B cell (primary cell): Measurements from ENCODE around the gene MRPL1. TPM values are rescaled to one million over a fixed set of nuclear protein-coding genes. Genes with fewer than 3 reads are reported as not detected.

Experiments
- ATAC-seq: fragments of 200-7000 bp; cut with Tn5 transposase; one replicate; pipeline ENCODE4 v1.10.0; 2021; ENCODE audit warnings: low read depth, mild to moderate bottlenecking, moderate number of reproducible peaks, moderate library complexity
- CTCF ChIA-PET: fragments of 350-600 bp; sonication (Branson Sonifier 250); formaldehyde crosslinking; loops from one replicate; lab custom pipeline; 2021; ENCODE audit warnings: antibody characterized with exemption, inconsistent platforms; lab: Charles Lee
- POLR2A ChIA-PET: fragments of 350-600 bp; sonication (Branson Sonifier 250); formaldehyde crosslinking; loops from one replicate; lab custom pipeline; 2021; ENCODE audit warnings: antibody characterized with exemption; lab: Charles Lee
- DNase-seq: peaks from one replicate; pipeline ENCODE4 v3.0.0; 2013
- H2AFZ ChIP-seq: 2 replicates; pipeline ENCODE4 v1.6.1; 2012; ENCODE audit warnings: mild to moderate bottlenecking, low read depth, low read length; ENCODE audit not compliant: insufficient read depth, poor library complexity, severe bottlenecking
- H3K27ac ChIP-seq, 2 donors: 1 replicate in 1 of 2; 2 replicates in 1 of 2; pipeline ENCODE4 v1.5.1; 2012 to 2013; ENCODE audit warnings: low read length in 2 of 2, mild to moderate bottlenecking in 2 of 2, moderate library complexity in 1 of 2
- H3K27me3 ChIP-seq, 4 experiments: fragments of 200-600 bp in 1 of 4; sonication (generic) in 1 of 4; replicated peaks in 1 of 4; 1 replicate in 2 of 4; 2 replicates in 2 of 4; pipeline versions ENCODE4 v1.6.1 to v1.7.0; 2013 to 2016; ENCODE audit warnings: low read length in 3 of 4, mild to moderate bottlenecking in 2 of 4, mixed read lengths in 1 of 4, moderate library complexity in 1 of 4; ENCODE audit not compliant: insufficient read depth in 4 of 4, control insufficient read depth in 3 of 4; ENCODE audit errors: control extremely low read depth in 1 of 4
- H3K36me3 ChIP-seq, 2 experiments: replicated peaks in 1 of 2; 1 replicate in 1 of 2; 2 replicates in 1 of 2; pipeline versions ENCODE4 v1.6.1 to v1.7.1; 2013; ENCODE audit warnings: low read length in 1 of 2; ENCODE audit not compliant: insufficient read depth in 2 of 2, control insufficient read depth in 1 of 2; ENCODE audit errors: control extremely low read depth in 1 of 2, extremely low read depth in 1 of 2
- H3K4me1 ChIP-seq, 2 donors: fragments of 200-600 bp in 1 of 2; sonication (generic) in 1 of 2; 1 replicate in 1 of 2; 2 replicates in 1 of 2; pipeline versions ENCODE4 v1.5.1 to v1.6.1; 2013 to 2017; ENCODE audit warnings: low read length in 2 of 2; ENCODE audit not compliant: control insufficient read depth in 2 of 2, insufficient read depth in 2 of 2
- H3K4me2 ChIP-seq: replicated peaks from 2 replicates; pipeline ENCODE3; 2012; ENCODE audit warnings: mild to moderate bottlenecking, low read depth, low read length; ENCODE audit not compliant: poor library complexity, severe bottlenecking
- H3K4me3 ChIP-seq, 5 experiments: fragments of 200-600 bp in 1 of 5; sonication (generic) in 1 of 5; 1 replicate in 3 of 5; 2 replicates in 2 of 5; pipeline versions ENCODE4 v1.5.1 to v1.7.0; 2011 to 2016; ENCODE audit warnings: low read length in 4 of 5, mild to moderate bottlenecking in 4 of 5, low read depth in 2 of 5, control low read depth in 1 of 5, moderate library complexity in 1 of 5; ENCODE audit not compliant: insufficient read depth in 1 of 5; ENCODE audit errors: control extremely low read depth in 1 of 5, extremely low read depth in 1 of 5
- H3K79me2 ChIP-seq: fragments of 200-600 bp; sonication (generic); one replicate; pipeline ENCODE4 v1.6.0; 2016; ENCODE audit warnings: low read length; ENCODE audit not compliant: control insufficient read depth, insufficient read depth
- H3K9ac ChIP-seq: fragments of 200-600 bp; sonication (generic); 2 replicates; pipeline ENCODE4 v1.6.1; 2017; ENCODE audit warnings: mild to moderate bottlenecking, low read length, moderate library complexity
- H3K9me3 ChIP-seq, 3 donors: one replicate each; pipeline versions ENCODE4 v1.6.1 to v1.7.1; 2013; ENCODE audit warnings: low read length in 2 of 3; ENCODE audit not compliant: control insufficient read depth in 2 of 3, insufficient read depth in 1 of 3; ENCODE audit errors: control extremely low read depth in 1 of 3
- H4K20me1 ChIP-seq: 2 replicates; pipeline ENCODE4 v1.6.0; 2012; ENCODE audit warnings: mild to moderate bottlenecking, low read length; ENCODE audit not compliant: insufficient read depth, control insufficient read depth, poor library complexity, severe bottlenecking
- H3K27ac Mint-ChIP-seq: one replicate; pipeline ENCODE4 v1.8.0; 2021; ENCODE audit warnings: mixed read lengths
- H3K27me3 Mint-ChIP-seq: one replicate; pipeline ENCODE4 v1.8.0; 2021; ENCODE audit warnings: mixed read lengths
- H3K4me1 Mint-ChIP-seq: one replicate; pipeline ENCODE4 v1.8.0; 2021; ENCODE audit warnings: mixed read lengths
- H3K4me3 Mint-ChIP-seq: one replicate; pipeline ENCODE4 v1.8.0; 2021; ENCODE audit warnings: mixed read lengths
- H3K9me3 Mint-ChIP-seq: one replicate; pipeline ENCODE4 v1.8.0; 2022; ENCODE audit warnings: mixed read lengths; ENCODE audit not compliant: insufficient read depth
- CTCF ChIP-seq: fragments of 200-600 bp; IDR thresholded peaks from one replicate; pipeline ENCODE4 v1.8.0; 2022; ENCODE audit warnings: antibody characterized with exemption, mild to moderate bottlenecking
- EZH2 ChIP-seq: IDR thresholded peaks from 2 replicates; pipeline ENCODE4 v1.6.1; 2012; ENCODE audit warnings: borderline replicate concordance, low read depth, mild to moderate bottlenecking, moderate library complexity, low read length; ENCODE audit not compliant: insufficient read depth, poor library complexity, severe bottlenecking
- WGBS: methylation state at CpG from one replicate; pipeline ENCODE4 v1.1.5; 2013; ENCODE audit warnings: missing lambda C conversion rate; ENCODE audit not compliant: insufficient coverage; 5-methylcytosine and 5-hydroxymethylcytosine counted together
- intact Hi-C: fragments of 100-400 bp; cut with micrococcal nuclease; formaldehyde crosslinking; loops from one replicate; pipeline ENCODE4 v1.10.0; 2022
- polyA plus RNA-seq: library from polyadenylated mRNA; depleted of rRNA; stranded (reverse); fragments of >200 nt; gene quantifications from 2 replicates; pipeline ENCODE4 v1.2.3, GENCODE V29; 2012
- total RNA-seq, 2 donors: library from RNA; stranded (reverse); fragments of 120-200 nt in 1 of 2; gene quantifications; 1 replicate in 1 of 2; 2 replicates in 1 of 2; pipeline versions ENCODE4 v1.2.3 to v1.2.4, GENCODE V29; 2013 to 2022

MRPL1 gene
- total and polyA plus RNA-seq, 2 donors (not counting 1 experiment from before 2014, with no cell fraction given), result 22.3 to 23.3 TPM

GRCh38 chr4:77899607-77900006, 37.0 kb downstream of the MRPL1 start:
- H3K36me3 ChIP-seq, result peaks cover 0 to 10% of the 10 kb centered on the region in 2 experiments
- peaks cover 21% of the 10 kb centered on the region for H3K79me2 ChIP-seq
- no peak overlapping the region for H3K4me3 Mint-ChIP-seq
- H2AFZ ChIP-seq, result no peak overlapping the region
- H4K20me1 ChIP-seq, result no peaks in the 10 kb centered on the region
- TF ChIP-seq CTCF, result no peak
- no peak for TF ChIP-seq EZH2
- POLR2A ChIA-PET, result no interaction called here
- peaks cover 0 to 11% of the 10 kb centered on the region in 2 donors for H3K4me1 ChIP-seq
- H3K27ac Mint-ChIP-seq, result no peak overlapping the region
- intact Hi-C loops, result no loop called here
- peak overlapping the region; percentile 42 for H3K4me2 ChIP-seq
- CTCF ChIA-PET, result no interaction called here
- H3K27me3 ChIP-seq, result no peaks in the 10 kb centered on the region
- ATAC-seq (no peak), DNase-seq (no peak)
- no peaks in the 10 kb centered on the region for H3K9me3 ChIP-seq
- H3K4me1 Mint-ChIP-seq, result peaks cover 18% of the 10 kb centered on the region
- WGBS, result 33% methylated on average over 1 of the region's 1 CpG
- peak overlapping the region in 1 of 2 donors; percentile 8 for H3K27ac ChIP-seq
- no peak overlapping the region for H3K4me3 ChIP-seq
- no peaks in the 10 kb centered on the region for H3K27me3 Mint-ChIP-seq
- H3K9me3 Mint-ChIP-seq, result no peaks in the 10 kb centered on the region
- peak overlapping the region; percentile 10 for H3K9ac ChIP-seq

DNA sequence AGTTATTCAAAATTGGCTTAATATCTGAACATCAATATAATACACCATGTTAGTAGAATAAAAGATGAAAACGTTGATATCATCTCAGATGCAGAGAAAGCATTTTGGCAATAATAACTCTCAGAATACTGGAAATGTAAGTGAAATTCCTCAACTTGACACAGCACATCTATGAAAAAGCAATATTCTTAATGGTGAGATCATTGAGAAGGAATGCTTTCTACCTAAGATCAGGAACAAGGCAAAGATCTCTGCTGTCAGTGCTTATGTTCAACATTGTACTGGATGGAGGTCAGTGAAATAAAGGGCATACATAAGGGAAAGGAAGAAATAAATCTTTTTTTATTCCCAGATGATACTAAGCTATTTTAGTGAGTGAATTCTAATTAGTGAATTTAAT, 40.6 kb downstream of the MRPL1 start:
- H3K4me1 Mint-ChIP-seq, result peaks cover 12% of the 10 kb centered on the region
- POLR2A ChIA-PET, result no interaction called here
- no peaks in the 10 kb centered on the region for H3K9me3 Mint-ChIP-seq
- no peak overlapping the region for H2AFZ ChIP-seq
- peaks cover 0 to 11% of the 10 kb centered on the region in 2 donors for H3K4me1 ChIP-seq
- no peaks in the 10 kb centered on the region for H3K27me3 Mint-ChIP-seq
- no CpG with 5 or more reads among the region's 1 CpG for WGBS
- H3K27ac ChIP-seq, result no peak overlapping the region
- peaks cover 1% of the 10 kb centered on the region for H3K79me2 ChIP-seq
- DNase-seq (no peak), ATAC-seq (no peak)
- no peaks in the 10 kb centered on the region for H3K27me3 ChIP-seq
- H3K9ac ChIP-seq, result no peak overlapping the region
- no peak overlapping the region for H3K4me2 ChIP-seq
- H3K4me3 ChIP-seq, result no peak overlapping the region
- H3K36me3 ChIP-seq, result peaks cover 1 to 4% of the 10 kb centered on the region in 2 experiments
- no peaks in the 10 kb centered on the region for H4K20me1 ChIP-seq
- H3K9me3 ChIP-seq, result no peaks in the 10 kb centered on the region
- CTCF ChIA-PET, result no interaction called here
- no peak overlapping the region for H3K4me3 Mint-ChIP-seq
- H3K27ac Mint-ChIP-seq, result no peak overlapping the region
- TF ChIP-seq EZH2 (no peak), CTCF (no peak)
- intact Hi-C loops, result no loop called here
